HG03066 (cell line): ENCODE data around the gene KRT14.
"Not testable (repeated sequence)": the region's sequence is repeated elsewhere in the genome, so short reads cannot be mapped to it uniquely, and the experiment has no call there.

Source experiments
- ATAC-seq: cut with Tn5 transposase; IDR thresholded peaks from one replicate; pipeline ENCODE4 v1.9.1; 2021; ENCODE audit warnings: low read depth; ENCODE audit not compliant: unreplicated experiment

KRT14 gene

DNA sequence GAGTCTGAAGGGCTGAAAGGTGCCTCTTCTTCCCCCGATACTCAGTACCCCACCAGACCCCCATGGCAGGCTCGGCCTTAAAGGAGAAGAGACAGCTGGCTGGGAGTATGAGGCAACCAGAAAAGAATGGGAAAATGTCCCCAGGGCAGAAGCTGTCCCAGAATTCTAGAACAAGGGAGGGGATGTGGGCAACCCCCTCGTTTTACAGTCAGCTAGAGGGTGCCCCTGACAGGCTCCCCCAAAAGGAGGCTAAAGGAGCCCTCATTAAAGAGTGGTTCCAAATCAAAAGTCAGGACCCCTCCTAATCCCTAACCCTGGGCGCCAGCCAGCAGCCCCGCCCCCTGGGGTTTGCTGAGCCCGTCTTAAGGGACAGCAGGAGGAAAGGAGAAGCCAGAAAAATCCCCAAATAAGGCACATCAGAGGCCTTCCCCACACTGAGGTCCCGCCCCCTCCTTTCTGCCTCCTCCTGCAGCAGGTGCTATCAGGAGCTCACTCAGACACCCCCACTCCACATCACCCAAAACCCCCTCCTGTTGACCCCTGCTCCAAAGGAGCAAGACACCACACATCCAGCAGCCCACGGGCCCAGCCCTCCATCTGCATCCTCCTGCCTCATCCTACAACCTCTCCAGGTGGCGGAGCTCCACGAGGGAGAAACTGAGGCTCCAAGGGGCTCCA, 36.6 kb upstream of the KRT14 start:
- ATAC-seq: not testable (repeated sequence)

DNA sequence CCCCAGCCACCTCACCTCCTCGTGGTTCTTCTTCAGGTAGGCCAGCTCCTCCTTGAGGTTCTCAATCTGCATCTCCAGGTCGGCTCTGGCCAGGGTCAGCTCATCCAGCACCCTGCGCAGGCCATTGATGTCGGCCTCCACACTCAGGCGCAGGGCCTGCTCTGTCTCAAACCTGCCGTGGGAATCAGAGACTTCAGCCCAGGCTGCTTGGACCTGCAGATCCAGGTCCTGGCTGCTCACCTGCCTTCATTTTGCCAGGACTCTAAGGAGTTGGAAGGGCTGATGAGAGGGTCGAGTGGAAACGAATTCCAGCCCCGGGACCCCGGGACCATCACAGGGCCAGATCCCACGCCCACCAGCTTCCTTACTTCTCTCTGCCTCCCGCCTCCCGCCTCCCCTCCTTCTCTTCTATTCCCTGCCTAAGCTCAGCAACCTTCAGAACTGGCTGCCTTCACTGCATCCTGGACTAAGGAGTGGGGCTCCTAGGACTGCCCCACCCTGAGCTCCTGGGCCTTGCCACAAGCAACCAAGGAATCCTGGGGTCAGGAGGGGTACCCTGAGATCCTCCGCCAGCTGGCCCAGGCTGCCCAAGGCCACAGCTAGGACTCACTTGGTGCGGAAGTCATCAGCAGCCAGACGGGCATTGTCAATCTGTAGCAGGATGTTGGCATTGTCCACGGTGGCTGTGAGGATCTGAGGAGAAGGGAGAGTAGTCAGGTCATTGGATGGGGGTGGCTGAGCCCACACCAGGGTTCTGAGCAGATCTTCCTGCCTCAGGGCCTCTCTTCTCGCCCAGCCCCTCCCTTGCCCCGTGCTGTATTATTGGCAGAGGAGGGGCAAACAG, 35.9 kb upstream of the KRT14 start:
- not testable (repeated sequence) for ATAC-seq

DNA sequence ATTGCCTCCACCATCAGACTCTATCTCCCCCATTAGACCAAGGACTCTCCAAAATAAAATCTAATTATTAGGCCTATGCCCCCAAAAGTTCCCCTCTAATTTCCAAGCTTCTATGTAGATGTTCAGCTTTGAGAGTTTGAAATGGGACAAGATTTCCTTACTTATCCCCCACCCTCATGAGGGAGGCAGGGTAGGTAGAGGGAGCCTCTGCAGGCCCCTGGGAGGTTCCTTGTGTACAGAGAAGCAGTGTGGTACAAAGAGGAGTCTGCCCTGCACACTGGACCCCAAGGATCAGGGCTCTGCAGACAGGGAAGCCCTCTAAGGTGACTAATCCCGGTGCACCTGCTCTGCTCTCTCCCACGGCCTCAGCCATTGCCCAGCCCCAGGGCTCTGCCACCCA, 35.2 kb upstream of the KRT14 start:
- ATAC-seq: no peak

DNA sequence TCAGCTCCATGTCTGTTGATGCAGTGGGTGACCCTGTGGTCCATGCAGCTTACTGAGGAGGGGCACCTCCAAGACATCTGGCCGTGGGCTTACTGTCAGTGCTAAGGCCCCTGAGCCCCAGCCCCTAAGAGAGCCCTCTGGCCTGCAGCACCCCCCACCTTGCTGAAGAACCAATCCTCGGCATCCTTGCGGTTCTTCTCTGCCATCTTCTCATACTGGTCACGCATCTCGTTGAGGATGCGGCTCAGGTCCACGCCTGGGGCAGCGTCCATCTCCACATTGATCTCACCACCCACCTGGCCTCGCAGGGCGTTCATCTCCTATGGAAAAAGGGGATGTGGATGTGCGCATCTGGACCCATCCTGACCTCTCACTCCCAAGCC, 34.7 kb upstream of the KRT14 start:
- ATAC-seq: not testable (repeated sequence)

DNA sequence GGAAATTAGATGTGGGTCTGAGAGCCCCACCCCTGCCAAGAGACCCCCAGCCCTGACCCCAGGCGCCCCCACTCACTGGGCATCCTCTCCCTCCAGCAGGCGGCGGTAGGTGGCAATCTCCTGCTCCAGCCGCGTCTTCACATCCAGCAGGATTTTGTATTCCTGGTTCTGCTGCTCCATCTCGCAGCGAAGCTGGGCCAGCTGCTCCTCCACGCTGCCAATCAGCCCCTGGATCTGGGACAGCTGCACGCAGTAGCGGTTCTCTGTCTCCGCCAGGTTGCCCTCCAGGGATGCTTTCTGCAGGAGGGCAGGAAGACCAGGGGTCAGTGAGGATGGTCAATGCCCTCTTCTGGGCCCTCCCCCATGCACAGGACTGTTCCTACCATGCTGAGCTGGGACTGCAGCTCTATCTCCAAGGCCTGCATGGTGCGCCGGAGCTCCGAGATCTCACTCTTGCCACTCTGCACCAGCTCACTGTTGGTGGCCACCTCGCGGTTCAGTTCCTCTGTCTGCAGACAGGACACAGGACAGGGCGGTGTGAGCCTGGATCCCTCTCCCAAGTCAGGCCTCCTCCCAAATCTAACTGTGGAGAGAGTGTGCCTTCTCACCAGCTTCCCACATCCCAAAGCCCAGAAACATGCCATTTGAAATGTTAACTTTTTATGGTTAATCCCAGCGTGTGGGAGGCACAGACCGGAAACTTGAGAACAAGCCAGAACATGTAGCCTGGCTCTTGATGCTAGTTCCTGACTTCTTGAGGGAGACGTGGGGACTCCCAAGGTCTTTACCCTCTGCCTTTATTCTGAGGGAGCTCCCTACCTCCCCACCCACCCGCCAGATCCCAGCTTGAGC, 34.1 kb upstream of the KRT14 start:
- no peak for ATAC-seq

DNA sequence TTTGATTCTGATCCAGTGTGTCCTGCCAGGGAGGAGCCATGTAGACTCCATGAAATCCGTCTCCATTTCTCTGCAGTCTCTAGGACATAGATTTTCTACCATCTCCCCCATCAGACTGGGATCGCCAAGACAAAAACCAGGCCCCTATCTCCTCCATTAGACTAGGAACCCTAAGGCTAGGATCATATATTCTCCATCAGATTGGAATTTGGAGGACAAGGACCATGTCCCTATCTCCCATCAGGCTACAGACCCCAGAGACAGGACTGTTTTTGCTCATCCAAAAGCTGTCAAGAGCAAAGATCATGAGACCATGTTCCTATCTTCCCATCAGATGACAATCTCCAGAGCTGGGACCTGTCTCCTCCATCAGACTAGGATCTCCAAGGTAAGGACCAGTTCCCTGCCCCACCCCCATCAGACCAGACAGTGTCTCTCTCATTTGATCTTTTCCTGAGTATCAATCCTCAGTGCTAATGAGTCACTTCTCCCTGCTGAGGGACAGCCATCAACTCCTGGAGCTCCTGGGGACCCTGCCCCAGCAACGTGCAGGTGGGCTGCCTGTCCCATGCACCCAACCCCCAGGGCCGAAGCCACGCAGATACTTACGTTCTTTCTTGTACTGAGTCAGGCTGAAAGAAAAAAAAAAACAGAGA, 33.4 kb upstream of the KRT14 start:
- ATAC-seq: not testable (repeated sequence)

DNA sequence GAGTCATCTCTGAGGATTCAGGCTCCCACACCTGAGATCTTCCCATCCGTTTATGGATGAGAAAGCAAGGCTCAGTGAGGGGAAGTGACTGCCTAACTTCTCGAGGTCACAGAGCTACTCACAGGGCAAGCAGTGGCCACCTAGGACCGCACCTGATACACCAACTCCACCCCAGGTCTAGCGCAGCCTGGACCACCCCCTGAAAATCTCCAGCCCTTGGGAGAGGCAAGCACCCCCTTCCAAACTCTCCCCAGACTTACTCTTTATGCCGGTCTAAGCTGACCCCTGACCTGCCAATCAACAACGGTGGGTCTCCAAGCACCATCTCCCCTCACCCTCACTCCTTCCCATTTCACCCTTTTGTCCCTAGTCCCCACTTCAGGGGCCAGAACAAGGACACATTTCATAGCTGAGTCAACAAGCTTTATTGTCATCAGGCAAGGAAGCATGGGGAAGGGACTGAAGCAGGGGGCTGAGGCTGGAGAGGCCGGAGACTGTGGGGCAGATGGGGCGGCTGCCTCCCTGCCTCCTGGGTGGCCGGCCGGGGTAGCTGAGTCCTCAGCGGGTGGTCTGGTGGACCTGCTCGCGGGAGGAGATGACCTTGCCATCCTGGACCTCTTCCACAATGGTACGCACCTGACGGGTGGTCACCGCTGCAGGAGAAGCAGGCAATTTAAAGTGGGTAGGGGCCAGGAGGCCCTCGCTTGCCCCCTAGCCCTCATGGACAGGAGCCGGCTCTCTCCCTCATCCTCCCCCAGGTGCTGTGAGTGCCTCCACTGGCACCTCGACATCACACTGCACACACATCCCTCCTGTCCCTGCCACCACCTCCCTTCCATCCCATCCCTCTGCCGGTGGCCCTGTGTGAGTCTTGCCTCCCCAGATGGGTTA, 32.6 kb upstream of the KRT14 start:
- no peak for ATAC-seq

DNA sequence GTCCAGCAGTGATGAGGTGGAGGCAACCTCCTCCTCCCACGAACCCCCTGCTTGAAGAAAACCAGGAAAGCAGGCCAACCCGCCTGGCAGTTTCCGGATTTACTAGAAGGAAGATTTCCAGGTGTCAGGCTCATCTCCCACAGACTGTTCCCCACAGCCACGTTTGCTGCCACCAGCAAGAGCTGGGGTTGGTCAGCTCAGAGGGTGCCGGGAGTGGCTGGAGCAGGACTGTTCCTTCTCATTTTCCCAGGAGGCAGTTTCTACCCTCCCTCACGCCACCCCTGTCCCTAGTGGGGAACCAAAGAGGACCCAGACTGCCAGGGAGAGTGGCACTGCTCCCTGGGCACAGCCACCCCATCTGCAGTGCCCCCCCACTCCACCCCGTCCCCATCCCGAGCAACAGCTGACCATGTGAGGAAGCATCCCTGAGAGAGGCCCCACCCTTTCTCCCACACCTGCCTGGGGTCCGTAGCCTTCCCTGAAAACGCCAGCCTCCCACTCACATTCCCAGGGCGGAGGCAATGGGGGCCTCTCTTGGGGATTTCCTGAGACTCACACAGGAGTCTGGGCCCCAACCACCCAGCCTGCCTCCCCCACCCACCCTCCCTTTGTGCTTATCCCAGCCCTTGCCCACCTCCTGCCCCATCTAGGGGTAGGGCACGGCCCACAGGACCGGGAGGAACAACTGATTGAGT, 31.8 kb upstream of the KRT14 start:
- no peak for ATAC-seq

DNA sequence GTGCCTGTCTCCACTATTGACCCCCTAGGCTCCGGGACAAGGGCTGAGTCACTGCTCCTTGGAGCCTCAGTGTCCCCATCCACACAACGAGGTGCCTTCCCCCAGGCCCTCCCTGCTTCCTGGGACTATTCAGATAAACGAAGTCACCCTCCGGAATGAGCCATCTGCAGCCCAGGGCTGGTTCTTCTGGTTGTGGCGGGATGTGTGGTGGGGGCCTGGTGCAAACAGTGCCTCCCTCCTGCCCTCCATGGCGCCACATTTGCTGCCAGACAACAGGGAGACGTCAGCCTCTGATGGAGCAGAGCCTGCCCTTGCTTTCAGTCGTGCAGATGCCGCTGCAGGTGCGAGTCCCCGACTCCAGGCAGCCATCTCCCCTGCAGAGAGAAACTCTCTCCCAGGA, 31.0 kb upstream of the KRT14 start:
- ATAC-seq: no peak

DNA sequence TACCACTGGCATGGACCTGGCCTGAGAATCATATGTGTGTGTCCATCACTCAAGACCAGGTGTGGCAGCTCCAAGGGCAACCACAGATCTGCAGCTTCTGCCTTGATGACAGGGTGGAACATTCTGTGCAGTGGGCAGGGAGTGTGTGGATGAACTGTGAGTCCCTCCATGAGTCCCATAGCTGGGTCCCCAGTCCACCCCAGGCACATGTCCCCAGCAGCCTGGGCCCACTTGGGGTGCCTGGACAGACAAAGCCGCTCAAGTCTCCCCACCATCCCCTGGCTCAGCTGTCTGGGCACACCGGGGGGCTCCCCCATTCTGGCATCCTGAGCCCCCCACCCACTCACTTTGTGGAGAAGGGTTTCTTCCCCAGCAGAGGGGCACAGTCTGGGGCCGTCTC, 30.4 kb upstream of the KRT14 start:
- no peak for ATAC-seq

DNA sequence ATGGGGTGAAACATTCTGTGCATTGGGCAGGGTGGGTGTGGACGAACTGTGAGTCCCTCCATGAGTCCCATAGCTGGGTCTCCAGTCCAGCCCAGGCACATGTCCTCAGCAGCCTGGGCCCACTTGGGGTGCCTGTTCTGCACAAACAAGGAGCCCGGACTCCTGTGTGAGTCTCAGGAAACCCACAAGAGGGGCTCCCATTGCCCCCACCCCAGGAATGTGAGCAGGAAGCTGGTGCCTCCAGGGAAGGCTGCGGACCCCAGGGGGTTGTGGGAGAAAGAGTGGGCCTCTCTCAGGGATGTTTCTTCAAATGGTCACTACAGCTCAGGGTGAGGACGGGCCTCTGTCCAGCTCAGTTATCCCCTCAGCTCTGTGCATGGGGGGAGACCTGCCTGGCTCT, 29.8 kb upstream of the KRT14 start:
- not testable (repeated sequence) for ATAC-seq

DNA sequence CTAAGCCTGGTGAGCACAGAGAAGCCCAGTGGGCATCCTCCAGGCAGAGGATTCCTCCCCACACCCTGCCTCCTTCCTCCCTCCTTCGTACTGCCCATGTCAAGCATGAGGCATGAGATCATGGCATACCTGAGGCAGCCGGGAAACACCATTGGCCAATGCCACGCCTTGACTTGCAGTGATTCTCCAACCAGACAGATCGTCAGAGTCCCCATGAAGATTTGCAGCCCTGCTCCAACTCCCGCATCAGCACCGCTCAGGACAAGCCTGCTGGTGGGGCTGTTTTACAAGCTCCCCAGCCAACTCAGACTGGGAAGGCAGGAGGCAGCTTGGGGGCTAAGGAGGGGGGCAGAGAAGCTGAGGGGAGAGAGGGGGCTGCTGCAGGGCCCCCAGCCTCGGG, 28.8 kb upstream of the KRT14 start:
- no peak for ATAC-seq

DNA sequence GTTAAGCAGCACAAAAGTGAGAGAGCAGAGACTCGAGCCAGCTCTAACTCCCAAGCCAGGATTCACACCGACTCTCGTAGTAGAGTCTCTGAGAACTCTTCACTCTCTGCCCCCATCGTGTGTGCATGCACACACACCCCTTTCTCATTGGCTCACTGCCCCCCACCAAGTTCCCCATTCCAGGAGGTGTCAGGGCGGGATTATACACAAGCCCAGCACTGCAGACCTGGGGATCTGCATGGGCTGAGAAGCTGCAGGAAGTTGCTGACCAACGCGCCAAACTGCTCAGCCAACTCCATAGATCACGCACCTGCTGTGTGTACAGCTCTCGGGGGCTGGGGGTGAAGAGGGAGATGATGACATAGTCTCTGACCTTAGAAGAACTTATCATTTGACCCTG, 28.1 kb upstream of the KRT14 start:
- not testable (repeated sequence) for ATAC-seq

DNA sequence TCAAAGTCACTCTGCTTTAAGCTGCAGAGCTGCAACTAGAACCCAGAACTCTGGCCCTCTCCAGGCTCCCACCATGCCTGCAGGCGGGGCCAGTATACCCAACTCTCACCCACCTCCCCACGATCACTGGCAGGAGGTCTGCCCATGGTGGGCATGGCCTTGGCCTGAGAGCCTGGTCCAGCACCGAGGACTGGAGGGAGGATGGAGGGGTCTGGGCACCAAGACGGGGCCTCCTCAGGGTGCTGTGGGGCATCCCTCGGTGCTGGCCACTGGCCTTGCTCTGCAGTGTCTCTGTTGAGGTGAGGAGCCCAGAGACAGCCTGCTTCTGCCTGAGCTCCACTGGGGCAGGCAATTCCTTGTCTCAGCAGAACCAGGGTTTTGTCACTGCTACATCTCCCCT, 27.4 kb upstream of the KRT14 start:
- ATAC-seq: no peak

DNA sequence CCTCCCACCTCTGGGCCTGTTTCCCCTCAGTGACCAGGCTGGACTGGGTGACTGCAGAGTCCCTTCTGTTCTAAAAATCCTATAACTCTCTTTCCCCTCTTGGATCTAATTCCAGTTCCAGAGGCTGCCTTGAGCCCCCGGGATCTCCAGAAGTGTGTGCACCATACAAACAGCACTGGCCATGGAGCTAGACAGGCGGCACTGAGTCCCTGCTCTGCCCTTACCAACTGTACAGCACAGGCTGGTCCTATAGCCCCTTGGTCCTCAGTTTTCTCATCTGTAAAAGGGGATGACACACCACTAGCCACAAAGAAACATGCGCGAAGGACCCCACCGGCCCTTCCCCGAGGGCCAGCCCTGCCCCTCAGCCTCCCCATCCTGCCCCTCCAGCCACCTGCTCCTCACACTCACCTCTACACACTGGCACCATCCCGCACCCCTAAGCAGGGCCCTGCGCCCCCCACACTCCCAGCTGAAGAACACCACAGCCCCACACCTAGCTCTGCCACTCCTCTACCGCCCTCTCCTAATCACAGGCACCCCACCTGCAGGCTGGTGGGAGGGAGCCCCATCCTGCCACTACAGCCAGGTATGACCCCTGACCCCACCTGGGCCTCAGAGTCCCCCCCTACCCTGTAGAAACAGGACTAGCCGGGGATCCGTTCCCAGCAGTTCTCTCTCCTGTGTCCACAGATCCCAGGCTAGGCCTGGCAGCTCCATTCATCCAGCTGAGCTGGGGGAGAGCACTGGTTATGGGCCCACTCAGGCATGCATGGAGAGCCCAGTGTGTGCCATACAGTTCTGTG, 26.8 kb upstream of the KRT14 start:
- no peak for ATAC-seq

DNA sequence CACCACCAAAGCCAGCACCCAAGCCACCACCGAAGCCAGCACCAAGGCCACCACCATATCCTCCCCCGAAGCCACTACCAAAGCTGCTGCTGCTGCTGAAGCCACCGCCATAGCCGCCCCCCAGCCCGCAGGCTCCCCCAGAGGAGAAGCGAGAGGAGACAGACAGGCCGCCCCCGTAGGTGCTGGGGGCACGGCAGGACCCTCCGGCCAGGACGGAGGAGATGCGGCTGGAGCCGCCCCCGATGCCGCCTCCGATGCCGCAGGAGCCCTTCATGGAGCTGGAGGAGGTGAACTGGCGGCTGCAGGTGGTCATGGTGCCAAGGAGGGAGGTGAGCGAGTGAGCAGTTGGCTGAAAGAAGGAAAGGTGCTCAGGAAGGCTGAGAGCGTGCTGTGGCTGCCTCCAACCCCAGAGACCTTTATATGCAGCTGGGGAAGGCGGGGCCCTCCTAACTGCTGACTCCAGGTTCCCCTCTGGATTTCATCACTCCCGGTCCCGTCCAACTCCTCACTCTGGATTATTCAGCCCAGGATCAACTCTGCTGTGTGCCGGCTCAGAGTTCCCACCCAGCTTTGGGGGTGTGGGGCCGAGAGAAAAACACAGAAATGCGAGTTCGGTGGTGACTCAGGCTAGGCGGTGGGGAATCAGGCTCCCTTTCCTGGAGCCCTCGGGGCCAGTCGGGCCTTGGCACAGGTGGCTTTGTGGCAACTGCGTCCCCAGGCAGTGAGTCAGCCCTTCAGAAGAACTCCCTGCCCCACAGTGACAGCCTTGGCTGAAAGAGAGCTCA, 25.9 kb upstream of the KRT14 start, which contains the start of gene KRT16:
Gene KRT16, minus strand, starts transcription at position 392 of the 785 bp plus-strand sequence. Its CDS starts 79 bp downstream, at position 313.
- not testable (repeated sequence) for ATAC-seq

DNA sequence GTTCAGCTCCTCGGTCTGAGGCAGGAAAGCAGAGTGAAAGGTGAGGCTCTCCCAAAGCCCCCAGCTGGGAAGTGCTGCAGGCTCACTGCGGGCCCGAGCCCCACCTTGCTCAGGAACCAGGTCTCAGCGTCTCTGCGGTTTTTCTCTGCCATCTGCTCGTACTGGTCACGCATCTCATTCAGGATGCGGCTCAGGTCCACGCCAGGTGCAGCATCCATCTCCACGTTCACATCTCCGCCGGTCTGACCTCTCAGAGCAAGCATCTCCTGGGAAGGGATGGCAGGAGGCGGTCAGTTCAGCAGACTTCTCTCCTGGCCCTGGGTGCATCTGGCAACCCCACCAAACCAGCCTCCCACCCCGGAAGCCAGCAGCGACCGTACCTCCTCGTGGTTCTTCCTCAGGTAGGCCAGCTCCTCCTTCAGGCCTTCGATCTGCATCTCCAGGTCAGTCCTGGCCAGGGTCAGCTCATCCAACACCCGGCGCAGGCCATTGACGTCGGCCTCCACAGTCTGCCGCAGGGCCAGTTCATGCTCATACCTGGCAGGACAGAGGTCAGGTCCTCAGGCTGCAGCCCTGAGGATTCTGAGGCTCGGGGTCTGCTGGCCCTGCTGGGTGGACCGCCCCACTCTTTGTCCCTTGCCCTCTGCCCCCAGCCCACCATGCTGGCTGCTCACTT, 24.4 kb upstream of the KRT14 start:
- no peak for ATAC-seq
